GM10847 (cell line): ENCODE data around the gene DNM2.

Source experiments
- POLR2A ChIP-seq: IDR thresholded peaks from 2 replicates; pipeline ENCODE4 v1.6.1; 2011; ENCODE audit not compliant: insufficient read length; ENCODE audit errors: extremely low read depth

The DNM2 gene

GRCh38 chr19:10836479-10837330 is 118.8 kb downstream of the DNM2 start:
- TF ChIP-seq POLR2A: no peak

- TF ChIP-seq POLR2A: no peak
Observed at GRCh38 chr19:10838377-10838776, 120.5 kb downstream of the DNM2 start.

DNA sequence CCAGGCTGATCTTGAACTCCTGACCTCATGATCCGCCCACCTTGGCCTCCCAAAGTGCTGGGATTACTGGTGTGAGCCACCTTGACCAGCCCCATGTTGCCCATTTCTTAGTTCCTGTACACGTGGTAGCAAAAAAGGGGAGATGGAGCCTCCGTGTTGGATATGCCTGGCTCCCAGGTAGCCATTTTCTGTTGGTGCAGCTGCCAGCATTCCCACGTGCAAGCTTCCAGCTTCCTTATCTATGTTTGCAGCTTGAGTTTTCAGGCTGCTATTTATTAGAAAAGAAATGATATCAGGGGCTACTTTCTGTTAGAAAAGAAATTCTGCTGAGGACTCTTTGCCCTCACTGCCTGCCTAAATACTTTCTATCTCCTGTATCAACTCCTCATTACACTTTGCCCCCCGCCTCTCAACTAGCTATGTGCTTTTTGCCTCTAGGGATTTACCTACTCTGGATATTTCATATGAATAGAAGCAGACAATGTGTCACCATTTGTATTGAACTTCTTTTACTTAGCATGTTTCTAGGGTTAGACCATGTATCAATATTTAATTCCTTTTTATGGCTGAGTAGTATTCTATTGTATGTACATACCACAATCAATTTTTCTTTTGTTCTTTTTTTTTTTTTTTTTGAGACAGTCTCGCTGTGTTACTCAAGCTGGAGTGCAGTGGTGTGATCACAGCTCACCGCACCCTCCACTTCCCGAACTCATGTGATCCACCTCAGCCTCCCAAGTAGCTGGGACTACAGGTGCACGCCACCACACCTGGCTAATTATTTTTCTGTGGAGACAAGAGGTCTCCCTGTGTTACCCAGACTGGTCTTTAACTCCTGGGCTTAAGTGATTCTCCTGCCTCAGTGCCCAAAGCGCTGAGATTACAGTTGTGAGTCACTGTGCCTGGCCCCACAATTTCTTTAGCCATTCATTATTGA is 121.5 kb downstream of the DNM2 start:
- TF ChIP-seq POLR2A: no peak

DNA sequence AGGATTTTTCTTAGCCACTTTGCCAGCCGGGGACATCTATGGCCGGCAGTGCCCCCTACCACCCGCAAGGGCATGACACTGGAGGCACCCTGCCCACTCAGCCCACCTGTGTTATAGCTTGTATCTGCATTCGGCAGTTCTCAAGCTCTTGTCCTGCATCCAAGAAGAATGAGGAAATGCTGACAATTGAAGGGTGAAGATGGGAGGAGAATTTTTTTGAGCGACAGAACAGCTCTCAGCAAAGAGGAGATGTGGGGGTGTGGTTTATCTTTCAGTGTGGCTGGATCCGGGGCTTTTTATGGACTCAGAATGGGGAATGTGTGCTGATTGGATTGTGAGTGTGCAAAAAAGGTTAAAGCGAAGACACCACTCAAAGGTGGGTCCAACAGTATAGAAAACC is 124.9 kb downstream of the DNM2 start:
- no peak for TF ChIP-seq POLR2A

GRCh38 chr19:10846500-10847202 is 128.8 kb downstream of the DNM2 start:
- TF ChIP-seq POLR2A: no peak

- TF ChIP-seq POLR2A: no peak
Observed at GRCh38 chr19:10848230-10848856, 130.5 kb downstream of the DNM2 start, which contains the start of gene C19orf38. Gene C19orf38 (plus strand): TSS chr19:10848415. CDS start chr19:10848509, 94 bp downstream.

GRCh38 chr19:10850631-10851030 is 132.8 kb downstream of the DNM2 start:
- no peak for TF ChIP-seq POLR2A

- no peak for TF ChIP-seq POLR2A
Observed at GRCh38 chr19:10852098-10852800, 134.4 kb downstream of the DNM2 start.

- TF ChIP-seq POLR2A: no peak
Observed at GRCh38 chr19:10852941-10853340, 135.1 kb downstream of the DNM2 start.

GRCh38 chr19:10854350-10855089 is 136.6 kb downstream of the DNM2 start:
- TF ChIP-seq POLR2A: no peak

- TF ChIP-seq POLR2A: no peak
Observed at GRCh38 chr19:10855879-10856522, 138.1 kb downstream of the DNM2 start.

GRCh38 chr19:10858204-10858828 is 140.4 kb downstream of the DNM2 start:
- no peak for TF ChIP-seq POLR2A
